ENCODE data around the gene SH3BP2. TPM values are rescaled to one million over a fixed set of nuclear protein-coding genes. Genes with fewer than 3 reads are reported as not detected.

Gene SH3BP2
- total RNA-seq, 1 experiment from 2014 or later = 52.8 TPM

DNA sequence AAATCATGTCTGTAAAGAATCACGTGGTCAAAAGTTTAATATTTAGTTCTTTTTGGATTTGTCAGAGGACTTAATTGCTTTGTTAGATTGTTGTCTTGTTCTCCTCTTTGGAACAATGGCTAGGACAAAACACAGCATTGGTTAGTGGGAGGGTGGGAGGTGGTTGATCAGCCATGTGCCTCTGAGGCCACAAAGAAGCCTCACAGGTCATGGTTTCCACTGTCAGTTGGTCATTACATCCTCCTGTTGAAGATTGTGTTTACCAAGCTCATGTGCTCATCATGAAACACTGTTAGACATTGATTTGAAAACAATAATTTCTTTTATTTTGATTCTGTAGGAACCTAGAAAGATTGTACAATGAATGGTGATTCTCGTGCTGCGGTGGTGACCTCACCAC lies 82.7 kb downstream of the SH3BP2 start:
- no peaks in the 10 kb centered on the region for H3K9me3 ChIP-seq (ENCODE audit: control insufficient read depth in 1 of 2, insufficient read depth in 1 of 2, low read depth in 1 of 2, low read length in 2 of 2)
- ChIA-PET CTCF (no interaction called here), POLR2A (no interaction called here), RAD21 (ENCODE audit: low non-redundant PET in 1 of 2, low total read pairs in 2 of 2, uncharacterized antibody in 2 of 2, unreplicated experiment in 2 of 2) (no interaction called here)
- no peak overlapping the region for H3K27ac ChIP-seq (ENCODE audit: low read depth, low read length)
- no peaks in the 10 kb centered on the region; a peak in 2 of 4 replicates for H3K36me3 ChIP-seq (ENCODE audit: control insufficient read depth in 1 of 2, insufficient read depth in 2 of 2, low read length in 2 of 2)
- no peaks in the 10 kb centered on the region; the same call in 1 of the 2 replicates for H4K20me1 ChIP-seq (ENCODE audit: insufficient read depth)
- H3K27me3 ChIP-seq (ENCODE audit: insufficient read depth, low read length) = no peaks in the 10 kb centered on the region
- H3K4me1 ChIP-seq (ENCODE audit: control insufficient read depth in 1 of 2, insufficient read depth in 2 of 2, low read length in 2 of 2) = peaks cover 0 to 8% of the 10 kb centered on the region in 2 experiments; a peak in 2 of 4 replicates
- intact Hi-C loops (cut with micrococcal nuclease) = no loop called here
- no peak overlapping the region for H2AFZ ChIP-seq (ENCODE audit: low read depth, low read length, poor library complexity, severe bottlenecking)
- H3K9me2 ChIP-seq (ENCODE audit: insufficient read depth) = no peaks in the 10 kb centered on the region
- H3K4me3 ChIP-seq (replicated peaks in 1 of 2; ENCODE audit: low read depth in 1 of 2, low read length in 2 of 2) = no peak overlapping the region
- TF ChIP-seq ZFX (IDR thresholded peaks at IDR 0.05) (no peak), CBX3 (IDR thresholded peaks at IDR 0.05; ENCODE audit: low read depth) (no peak), JUND (IDR thresholded peaks at IDR 0.05) (no peak), EZH2phosphoT487 (IDR thresholded peaks at IDR 0.05; ENCODE audit: borderline replicate concordance) (no peak), EGR1 (IDR thresholded peaks at IDR 0.05; ENCODE audit: low read depth) (no peak), YY1 (IDR thresholded peaks at IDR 0.05; ENCODE audit: extremely low read depth, insufficient replicate concordance, low read depth, low read length) (no peak), CEBPB (IDR thresholded peaks at IDR 0.05; ENCODE audit: low read depth) (no peak), SP1 (IDR thresholded peaks at IDR 0.05; ENCODE audit: low read depth) (no peak), ELF1 (IDR thresholded peaks at IDR 0.05; ENCODE audit: borderline replicate concordance, low read depth) (no peak), ZNF274 (IDR thresholded peaks at IDR 0.05; ENCODE audit: low read depth, low read length) (no peak), EZH2 (IDR thresholded peaks at IDR 0.05) (no peak)
- TF ChIP-seq, protein P1, sequence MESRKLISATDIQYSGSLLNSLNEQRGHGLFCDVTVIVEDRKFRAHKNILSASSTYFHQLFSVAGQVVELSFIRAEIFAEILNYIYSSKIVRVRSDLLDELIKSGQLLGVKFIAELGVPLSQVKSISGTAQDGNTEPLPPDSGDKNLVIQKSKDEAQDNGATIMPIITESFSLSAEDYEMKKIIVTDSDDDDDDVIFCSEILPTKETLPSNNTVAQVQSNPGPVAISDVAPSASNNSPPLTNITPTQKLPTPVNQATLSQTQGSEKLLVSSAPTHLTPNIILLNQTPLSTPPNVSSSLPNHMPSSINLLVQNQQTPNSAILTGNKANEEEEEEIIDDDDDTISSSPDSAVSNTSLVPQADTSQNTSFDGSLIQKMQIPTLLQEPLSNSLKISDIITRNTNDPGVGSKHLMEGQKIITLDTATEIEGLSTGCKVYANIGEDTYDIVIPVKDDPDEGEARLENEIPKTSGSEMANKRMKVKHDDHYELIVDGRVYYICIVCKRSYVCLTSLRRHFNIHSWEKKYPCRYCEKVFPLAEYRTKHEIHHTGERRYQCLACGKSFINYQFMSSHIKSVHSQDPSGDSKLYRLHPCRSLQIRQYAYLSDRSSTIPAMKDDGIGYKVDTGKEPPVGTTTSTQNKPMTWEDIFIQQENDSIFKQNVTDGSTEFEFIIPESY (IDR thresholded peaks at IDR 0.05; ENCODE audit: extremely low read depth, insufficient replicate concordance, low read length) = no peak
- TF ChIP-seq, protein P2, sequence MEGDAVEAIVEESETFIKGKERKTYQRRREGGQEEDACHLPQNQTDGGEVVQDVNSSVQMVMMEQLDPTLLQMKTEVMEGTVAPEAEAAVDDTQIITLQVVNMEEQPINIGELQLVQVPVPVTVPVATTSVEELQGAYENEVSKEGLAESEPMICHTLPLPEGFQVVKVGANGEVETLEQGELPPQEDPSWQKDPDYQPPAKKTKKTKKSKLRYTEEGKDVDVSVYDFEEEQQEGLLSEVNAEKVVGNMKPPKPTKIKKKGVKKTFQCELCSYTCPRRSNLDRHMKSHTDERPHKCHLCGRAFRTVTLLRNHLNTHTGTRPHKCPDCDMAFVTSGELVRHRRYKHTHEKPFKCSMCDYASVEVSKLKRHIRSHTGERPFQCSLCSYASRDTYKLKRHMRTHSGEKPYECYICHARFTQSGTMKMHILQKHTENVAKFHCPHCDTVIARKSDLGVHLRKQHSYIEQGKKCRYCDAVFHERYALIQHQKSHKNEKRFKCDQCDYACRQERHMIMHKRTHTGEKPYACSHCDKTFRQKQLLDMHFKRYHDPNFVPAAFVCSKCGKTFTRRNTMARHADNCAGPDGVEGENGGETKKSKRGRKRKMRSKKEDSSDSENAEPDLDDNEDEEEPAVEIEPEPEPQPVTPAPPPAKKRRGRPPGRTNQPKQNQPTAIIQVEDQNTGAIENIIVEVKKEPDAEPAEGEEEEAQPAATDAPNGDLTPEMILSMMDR (IDR thresholded peaks at IDR 0.05 in 2 of 3, conservative IDR thresholded peaks at IDR 0.05 in 1 of 3; ENCODE audit: borderline replicate concordance in 1 of 3, insufficient read depth in 1 of 3, low read depth in 2 of 3, low read length in 2 of 3) = no peak
- TF ChIP-seq, protein P3, sequence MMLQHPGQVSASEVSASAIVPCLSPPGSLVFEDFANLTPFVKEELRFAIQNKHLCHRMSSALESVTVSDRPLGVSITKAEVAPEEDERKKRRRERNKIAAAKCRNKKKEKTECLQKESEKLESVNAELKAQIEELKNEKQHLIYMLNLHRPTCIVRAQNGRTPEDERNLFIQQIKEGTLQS (IDR thresholded peaks at IDR 0.05) = no peak
- H3K9ac ChIP-seq (ENCODE audit: low read length) = no peak overlapping the region
- H3K79me2 ChIP-seq (ENCODE audit: insufficient read depth, low read length) = peaks cover 58% of the 10 kb centered on the region
- DNase-seq (ENCODE audit: low read depth, low spot score) (no peak), ATAC-seq (no peak)
- no peak overlapping the region for H3K4me2 ChIP-seq (ENCODE audit: low read length)
- no TSS peak for BruUV-seq (replicated peaks)
